ENCODE measurements around the gene ZFX. TPM values are rescaled to one million over a fixed set of nuclear protein-coding genes. Genes with fewer than 3 reads are reported as not detected.

Gene ZFX
- total RNA-seq, 1 experiment from 2014 or later, result 36.1 TPM

- ChIA-PET CTCF (no interaction called here), POLR2A (no interaction called here)
- Mint-ChIP-seq H3K27me3 (ENCODE audit: insufficient read depth, unreplicated experiment) (no peaks in the 10 kb centered on the region), H3K9me3 (ENCODE audit: unreplicated experiment) (no peaks in the 10 kb centered on the region), H3K27ac (ENCODE audit: unreplicated experiment) (no peak overlapping the region), H3K4me3 (ENCODE audit: unreplicated experiment) (no peak overlapping the region), H3K36me3 (ENCODE audit: insufficient read depth, unreplicated experiment) (peaks cover 35% of the 10 kb centered on the region), H3K4me1 (ENCODE audit: low read depth, unreplicated experiment) (no peaks in the 10 kb centered on the region)
- TF ChIP-seq CTCF (IDR thresholded peaks at IDR 0.05; ENCODE audit: insufficient read depth in 1 of 2, low read depth in 1 of 2, low read length in 1 of 2, severe bottlenecking in 1 of 2, unreplicated experiment in 1 of 2), result no peak
- H3K27me3 ChIP-seq (replicated peaks; ENCODE audit: control insufficient read depth, insufficient read depth, low read length), result no peaks in the 10 kb centered on the region
- no peaks in the 10 kb centered on the region for H3K9me3 ChIP-seq
- no peaks in the 10 kb centered on the region for H3K36me3 ChIP-seq (ENCODE audit: control insufficient read depth, insufficient read depth, low read length)
- no TSS peak for BruUV-seq (replicated peaks)
- intact Hi-C loops (cut with micrococcal nuclease; ENCODE audit: unreplicated experiment), result no loop called here
- no peak for DNase-seq
- no peak overlapping the region for H3K4me3 ChIP-seq (ENCODE audit: low read depth, low read length)
- H3K4me1 ChIP-seq, result no peaks in the 10 kb centered on the region
Observed at GRCh38 chrX:24210190-24210589, 60.7 kb downstream of the ZFX start.

- no TSS peak for BruUV-seq (replicated peaks)
- H3K4me3 ChIP-seq (ENCODE audit: low read depth, low read length), result no peak overlapping the region
- Mint-ChIP-seq H3K36me3 (ENCODE audit: insufficient read depth, unreplicated experiment) (peaks cover 25% of the 10 kb centered on the region), H3K9me3 (ENCODE audit: unreplicated experiment) (no peaks in the 10 kb centered on the region), H3K4me1 (ENCODE audit: low read depth, unreplicated experiment) (no peaks in the 10 kb centered on the region), H3K27ac (ENCODE audit: unreplicated experiment) (no peak overlapping the region), H3K4me3 (ENCODE audit: unreplicated experiment) (no peak overlapping the region), H3K27me3 (ENCODE audit: insufficient read depth, unreplicated experiment) (no peaks in the 10 kb centered on the region)
- no peak for TF ChIP-seq CTCF (IDR thresholded peaks at IDR 0.05; ENCODE audit: insufficient read depth in 1 of 2, low read depth in 1 of 2, low read length in 1 of 2, severe bottlenecking in 1 of 2, unreplicated experiment in 1 of 2)
- POLR2A ChIA-PET, result no interaction called here
- no peaks in the 10 kb centered on the region for H3K27me3 ChIP-seq (replicated peaks; ENCODE audit: control insufficient read depth, insufficient read depth, low read length)
- no peaks in the 10 kb centered on the region for H3K4me1 ChIP-seq
- no peak for DNase-seq
- intact Hi-C loops (cut with micrococcal nuclease; ENCODE audit: unreplicated experiment), result no loop called here
- H3K9me3 ChIP-seq, result no peaks in the 10 kb centered on the region
- H3K36me3 ChIP-seq (ENCODE audit: control insufficient read depth, insufficient read depth, low read length), result no peaks in the 10 kb centered on the region
- CTCF ChIA-PET, result no interaction called here
Observed at GRCh38 chrX:24214568-24214967, 65.0 kb downstream of the ZFX start.

- Histone ChIP-seq H3K36me3 (ENCODE audit: control insufficient read depth, insufficient read depth, low read length) (no peaks in the 10 kb centered on the region), H3K4me3 (ENCODE audit: low read depth, low read length) (no peak overlapping the region), H3K9me3 (no peaks in the 10 kb centered on the region), H3K4me1 (no peaks in the 10 kb centered on the region), H3K27me3 (replicated peaks; ENCODE audit: control insufficient read depth, insufficient read depth, low read length) (no peaks in the 10 kb centered on the region)
- CTCF ChIA-PET, result no interaction called here
- H3K4me3 Mint-ChIP-seq (ENCODE audit: unreplicated experiment), result no peak overlapping the region
- H3K27me3 Mint-ChIP-seq (ENCODE audit: insufficient read depth, unreplicated experiment), result no peaks in the 10 kb centered on the region
- DNase-seq, result no peak
- intact Hi-C loops (cut with micrococcal nuclease; ENCODE audit: unreplicated experiment), result no loop called here
- no peaks in the 10 kb centered on the region for H3K9me3 Mint-ChIP-seq (ENCODE audit: unreplicated experiment)
- no peaks in the 10 kb centered on the region for H3K4me1 Mint-ChIP-seq (ENCODE audit: low read depth, unreplicated experiment)
- no peak overlapping the region for H3K27ac Mint-ChIP-seq (ENCODE audit: unreplicated experiment)
- peaks cover 21% of the 10 kb centered on the region for H3K36me3 Mint-ChIP-seq (ENCODE audit: insufficient read depth, unreplicated experiment)
- POLR2A ChIA-PET, result no interaction called here
- TF ChIP-seq CTCF (IDR thresholded peaks at IDR 0.05; ENCODE audit: insufficient read depth in 1 of 2, low read depth in 1 of 2, low read length in 1 of 2, severe bottlenecking in 1 of 2, unreplicated experiment in 1 of 2), result no peak
- no TSS peak for BruUV-seq (replicated peaks)
Observed at GRCh38 chrX:24215272-24215671, 65.7 kb downstream of the ZFX start.
